A673 (cell line): ENCODE measurements around the gene PYROXD2.

Experiments used
- EZH2 ChIP-seq: fragments of 200-600 bp; sonication (generic); IDR thresholded peaks from 2 replicates; pipeline ENCODE4 v1.6.1; 2017; ENCODE audit warnings: borderline replicate concordance, low read depth, mild to moderate bottlenecking, mixed read lengths, antibody characterized with exemption, low read length; ENCODE audit not compliant: poor library complexity, severe bottlenecking
- TF ChIP-seq, protein P1 (sequence below): fragments of 300-800, 200-600 bp; sonication (generic); conservative IDR thresholded peaks from 2 replicates; pipeline ENCODE4 v1.5.1; 2017; ENCODE audit warnings: low read depth, mild to moderate bottlenecking, antibody characterized with exemption, low read length, moderate library complexity, mixed read lengths

DNA sequence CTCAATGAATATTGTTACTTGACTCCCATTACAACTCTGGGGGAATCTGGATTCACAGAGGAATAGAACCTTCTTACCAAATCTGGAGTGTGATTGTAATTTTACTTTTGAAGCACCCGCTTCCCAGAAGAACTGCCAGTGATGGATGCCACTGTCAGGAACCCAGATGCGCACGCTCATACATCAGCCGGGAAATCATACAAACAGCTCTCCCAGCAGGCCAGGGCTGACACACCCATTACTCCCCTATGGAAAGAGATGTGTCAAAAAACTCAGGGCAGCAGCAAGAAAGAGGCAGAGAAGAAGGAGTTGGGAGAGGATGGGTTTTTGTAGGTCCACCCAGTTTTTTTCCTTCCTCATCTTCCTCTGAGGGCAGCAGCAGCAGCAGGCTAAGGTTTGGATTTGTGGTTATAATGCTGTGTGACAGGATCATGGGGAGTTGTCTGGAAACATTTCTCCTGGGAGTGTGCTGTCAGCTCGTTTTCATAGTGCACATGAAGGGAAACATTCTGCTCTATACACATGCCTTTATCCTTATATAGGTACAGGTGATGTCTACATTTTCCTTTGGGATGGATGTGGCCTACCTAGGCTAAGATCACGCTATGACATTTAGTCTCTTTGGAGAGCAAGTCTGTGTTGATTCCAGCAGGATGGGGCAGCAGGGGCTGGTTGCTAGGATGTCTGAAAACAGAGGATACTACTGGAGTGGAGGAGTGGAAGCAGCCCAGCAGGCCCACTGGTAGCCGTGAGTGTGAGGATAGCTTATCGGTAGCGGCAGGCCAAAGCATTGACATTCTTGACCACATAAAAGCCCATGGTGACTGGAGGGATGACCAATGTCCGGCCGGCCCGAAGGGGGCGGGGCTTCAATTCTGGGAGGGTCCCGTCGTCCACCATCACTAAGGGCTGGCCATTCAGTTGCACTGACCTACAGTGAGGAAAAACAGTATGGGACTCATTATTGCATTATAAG lies 44.1 kb upstream of the PYROXD2 start:
- TF ChIP-seq, protein P1, sequence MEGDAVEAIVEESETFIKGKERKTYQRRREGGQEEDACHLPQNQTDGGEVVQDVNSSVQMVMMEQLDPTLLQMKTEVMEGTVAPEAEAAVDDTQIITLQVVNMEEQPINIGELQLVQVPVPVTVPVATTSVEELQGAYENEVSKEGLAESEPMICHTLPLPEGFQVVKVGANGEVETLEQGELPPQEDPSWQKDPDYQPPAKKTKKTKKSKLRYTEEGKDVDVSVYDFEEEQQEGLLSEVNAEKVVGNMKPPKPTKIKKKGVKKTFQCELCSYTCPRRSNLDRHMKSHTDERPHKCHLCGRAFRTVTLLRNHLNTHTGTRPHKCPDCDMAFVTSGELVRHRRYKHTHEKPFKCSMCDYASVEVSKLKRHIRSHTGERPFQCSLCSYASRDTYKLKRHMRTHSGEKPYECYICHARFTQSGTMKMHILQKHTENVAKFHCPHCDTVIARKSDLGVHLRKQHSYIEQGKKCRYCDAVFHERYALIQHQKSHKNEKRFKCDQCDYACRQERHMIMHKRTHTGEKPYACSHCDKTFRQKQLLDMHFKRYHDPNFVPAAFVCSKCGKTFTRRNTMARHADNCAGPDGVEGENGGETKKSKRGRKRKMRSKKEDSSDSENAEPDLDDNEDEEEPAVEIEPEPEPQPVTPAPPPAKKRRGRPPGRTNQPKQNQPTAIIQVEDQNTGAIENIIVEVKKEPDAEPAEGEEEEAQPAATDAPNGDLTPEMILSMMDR = no peak
- no peak for TF ChIP-seq EZH2
